ENCODE results near the gene KLF2.

KLF2 gene

DNA sequence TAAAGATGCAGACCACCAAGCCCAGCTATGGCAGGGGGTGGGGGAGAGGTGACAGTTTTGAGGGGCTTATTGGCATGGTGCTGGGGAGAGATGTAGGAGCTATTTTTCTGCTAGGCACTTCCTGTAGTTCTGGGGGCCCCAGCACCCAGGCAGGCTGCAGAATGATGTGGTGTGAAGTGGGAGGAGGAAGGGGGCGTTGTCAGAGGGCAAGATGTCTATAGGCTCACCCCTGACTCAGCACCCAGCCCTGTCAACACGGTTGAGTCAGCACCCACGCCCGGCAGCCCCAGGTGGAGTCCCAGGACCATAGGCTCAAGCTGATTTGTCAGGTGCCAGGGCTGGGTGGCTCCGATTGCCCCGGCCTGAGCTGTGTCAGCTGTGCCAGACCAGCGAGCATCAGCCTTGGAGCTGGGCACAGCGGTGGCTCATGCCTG is 5.8 kb downstream of the KLF2 start:
- H3K27ac ChIP-seq, result no peak overlapping the region
- no peak overlapping the region for H3K4me3 ChIP-seq
- TF ChIP-seq FOXP2 (optimal IDR thresholded peaks at IDR 0.05; ENCODE audit: control extremely low read depth, extremely low read length, insufficient read depth) (no peak), EZH2 (IDR thresholded peaks at IDR 0.05) (no peak), POLR2AphosphoS5 (IDR thresholded peaks at IDR 0.05; ENCODE audit: borderline replicate concordance, low read depth, low read length) (no peak)
- no peak for DNase-seq (ENCODE audit: low read depth, low spot score)
- H3K9me3 ChIP-seq (ENCODE audit: low read depth, low read length), result no peaks in the 10 kb centered on the region
- no peaks in the 10 kb centered on the region for H3K36me3 ChIP-seq (ENCODE audit: insufficient read depth, low read length)
- no peak overlapping the region for H3K9ac ChIP-seq (ENCODE audit: insufficient read length)

- Histone ChIP-seq H3K27ac (no peak overlapping the region), H3K4me3 (no peak overlapping the region), H3K9me3 (ENCODE audit: low read depth, low read length) (no peaks in the 10 kb centered on the region), H3K36me3 (ENCODE audit: insufficient read depth, low read length) (no peaks in the 10 kb centered on the region), H3K9ac (ENCODE audit: insufficient read length) (no peak overlapping the region)
- TF ChIP-seq FOXP2 (optimal IDR thresholded peaks at IDR 0.05; ENCODE audit: control extremely low read depth, extremely low read length, insufficient read depth) (no peak), POLR2AphosphoS5 (IDR thresholded peaks at IDR 0.05; ENCODE audit: borderline replicate concordance, low read depth, low read length) (no peak), EZH2 (IDR thresholded peaks at IDR 0.05) (no peak)
- no peak for DNase-seq (ENCODE audit: low read depth, low spot score)
Observed at GRCh38 chr19:16330806-16331690, 6.4 kb downstream of the KLF2 start.

GRCh38 chr19:16333001-16333586 is 8.5 kb downstream of the KLF2 start:
- DNase-seq (ENCODE audit: low read depth, low spot score), result no peak
- Histone ChIP-seq H3K36me3 (ENCODE audit: insufficient read depth, low read length) (no peaks in the 10 kb centered on the region), H3K4me3 (no peak overlapping the region), H3K9ac (ENCODE audit: insufficient read length) (no peak overlapping the region), H3K27ac (no peak overlapping the region), H3K9me3 (ENCODE audit: low read depth, low read length) (no peaks in the 10 kb centered on the region)
- TF ChIP-seq POLR2AphosphoS5 (IDR thresholded peaks at IDR 0.05; ENCODE audit: borderline replicate concordance, low read depth, low read length), result no peak
- TF ChIP-seq EZH2 (IDR thresholded peaks at IDR 0.05), result no peak
- no peak for TF ChIP-seq FOXP2 (optimal IDR thresholded peaks at IDR 0.05; ENCODE audit: control extremely low read depth, extremely low read length, insufficient read depth)

GRCh38 chr19:16334411-16334810 is 9.8 kb downstream of the KLF2 start:
- no peak for DNase-seq (ENCODE audit: low read depth, low spot score)
- no peak for TF ChIP-seq POLR2AphosphoS5 (IDR thresholded peaks at IDR 0.05; ENCODE audit: borderline replicate concordance, low read depth, low read length)
- Histone ChIP-seq H3K9ac (ENCODE audit: insufficient read length) (no peak overlapping the region), H3K27ac (no peak overlapping the region), H3K4me3 (no peak overlapping the region), H3K36me3 (ENCODE audit: insufficient read depth, low read length) (no peaks in the 10 kb centered on the region), H3K9me3 (ENCODE audit: low read depth, low read length) (no peaks in the 10 kb centered on the region)

DNA sequence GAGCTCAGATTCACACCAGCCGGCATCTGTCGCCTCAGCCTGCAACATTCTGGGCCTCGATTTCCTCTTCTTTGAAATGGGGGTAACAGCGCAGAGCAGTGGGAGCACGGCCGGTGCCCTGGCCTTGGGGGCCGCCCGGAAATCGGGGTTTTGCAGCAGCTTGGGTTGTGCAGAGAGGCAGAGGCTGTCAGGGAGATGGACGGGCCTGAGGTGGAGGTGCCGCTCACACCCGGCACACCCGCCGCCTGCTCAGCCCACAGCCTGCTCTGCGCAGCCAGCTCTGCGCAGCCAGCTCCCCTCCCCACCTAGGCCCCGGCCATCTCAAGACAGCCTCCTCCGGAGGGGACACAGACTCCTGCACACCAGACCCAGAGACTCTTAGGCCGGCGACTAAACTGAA is 10.6 kb downstream of the KLF2 start:
- Histone ChIP-seq H3K36me3 (ENCODE audit: insufficient read depth, low read length) (no peaks in the 10 kb centered on the region), H3K9ac (ENCODE audit: insufficient read length) (no peak overlapping the region), H3K27ac (no peak overlapping the region), H3K9me3 (ENCODE audit: low read depth, low read length) (no peaks in the 10 kb centered on the region), H3K4me3 (no peak overlapping the region)
- no peak for TF ChIP-seq EZH2 (IDR thresholded peaks at IDR 0.05)
- no peak for TF ChIP-seq FOXP2 (optimal IDR thresholded peaks at IDR 0.05; ENCODE audit: control extremely low read depth, extremely low read length, insufficient read depth)
- TF ChIP-seq POLR2AphosphoS5 (IDR thresholded peaks at IDR 0.05; ENCODE audit: borderline replicate concordance, low read depth, low read length), result no peak
- no peak for DNase-seq (ENCODE audit: low read depth, low spot score)

GRCh38 chr19:16336571-16336970 is 11.9 kb downstream of the KLF2 start:
- no peak for TF ChIP-seq FOXP2 (optimal IDR thresholded peaks at IDR 0.05; ENCODE audit: control extremely low read depth, extremely low read length, insufficient read depth)
- no peak for TF ChIP-seq POLR2AphosphoS5 (IDR thresholded peaks at IDR 0.05; ENCODE audit: borderline replicate concordance, low read depth, low read length)
- no peak for TF ChIP-seq EZH2 (IDR thresholded peaks at IDR 0.05)
- no peak overlapping the region for H3K9ac ChIP-seq (ENCODE audit: insufficient read length)
- H3K27ac ChIP-seq, result no peak overlapping the region
- DNase-seq (ENCODE audit: low read depth, low spot score), result no peak
- no peaks in the 10 kb centered on the region for H3K9me3 ChIP-seq (ENCODE audit: low read depth, low read length)
- no peak overlapping the region for H3K4me3 ChIP-seq
- H3K36me3 ChIP-seq (ENCODE audit: insufficient read depth, low read length), result no peaks in the 10 kb centered on the region

- H3K9me3 ChIP-seq (ENCODE audit: low read depth, low read length), result no peaks in the 10 kb centered on the region
- H3K36me3 ChIP-seq (ENCODE audit: insufficient read depth, low read length), result no peaks in the 10 kb centered on the region
- no peak for DNase-seq (ENCODE audit: low read depth, low spot score)
- no peak for TF ChIP-seq EZH2 (IDR thresholded peaks at IDR 0.05)
- no peak for TF ChIP-seq FOXP2 (optimal IDR thresholded peaks at IDR 0.05; ENCODE audit: control extremely low read depth, extremely low read length, insufficient read depth)
- no peak for TF ChIP-seq POLR2AphosphoS5 (IDR thresholded peaks at IDR 0.05; ENCODE audit: borderline replicate concordance, low read depth, low read length)
- no peak overlapping the region for H3K9ac ChIP-seq (ENCODE audit: insufficient read length)
- no peak overlapping the region for H3K4me3 ChIP-seq
- no peak overlapping the region for H3K27ac ChIP-seq
Observed at GRCh38 chr19:16337809-16338469, 13.3 kb downstream of the KLF2 start.

Measured in SK-N-MC (cell line).